Measurements from ENCODE around the gene PIGO. TPM values are rescaled to one million over a fixed set of nuclear protein-coding genes. Genes with fewer than 3 reads are reported as not detected.

The PIGO gene
- total and polyA plus RNA-seq, 9 of the 15 experiments (the other 6 are each of a cell fraction or from before 2014, with no cell fraction given): 5.4 to 13.7 (median 9.7) TPM

DNA sequence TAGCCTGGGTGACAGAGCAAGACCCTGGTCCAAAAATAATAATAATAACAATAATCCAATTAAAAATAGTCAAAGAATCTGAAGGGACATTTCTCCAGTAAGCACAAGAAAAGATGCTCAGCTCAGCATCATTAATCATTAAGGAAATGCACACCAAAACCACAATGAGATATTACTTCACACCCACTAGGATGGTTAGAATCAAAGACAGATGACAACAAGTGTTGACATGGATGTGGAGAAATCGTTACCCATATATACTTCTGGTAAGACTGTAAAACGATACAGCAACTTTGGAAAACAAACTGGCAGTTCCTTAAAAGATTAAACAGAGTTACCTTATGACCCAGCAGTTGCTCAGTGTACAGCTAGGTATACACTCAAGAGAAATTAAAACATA is 11.3 kb downstream of the PIGO start (continued):
- TF ChIP-seq ZNF224 (CRISPR knock-in tag; IDR thresholded peaks at IDR 0.05): no peak

GRCh38 chr9:35079426-35080341 is 16.7 kb downstream of the PIGO start, which contains the start of gene FANCG:
FANCG (minus strand) TSS chr9:35079942; CDS start chr9:35079524, 418 bp downstream.
- ChIA-PET CTCF (ENCODE audit: low intra/inter-chr PET ratio) (interaction anchor here (0.6 kb wide), 1 partner anchor 12 kb away, joined by 3 read pairs; no protein-coding TSS in a partner anchor), POLR2A (interaction anchor here (0.6 to 1.9 kb wide), 12 partner anchors 8 to 377 kb away, joined by 3 to 13 read pairs (median 3); partner anchors contain the start of genes PIGO and STOML2)
- Histone ChIP-seq H3K4me2 (ENCODE audit: insufficient read depth, low read length) (peak within 1 kb of the TSS; percentile 93), H3K4me1 (replicated peaks in 1 of 2; ENCODE audit: control insufficient read depth in 2 of 2, insufficient read depth in 2 of 2, low read length in 2 of 2) (peaks cover 3 to 28% of the 10 kb centered on the region in 2 experiments; a peak in 4 of 5 replicates), H3K27me3 (ENCODE audit: control insufficient read depth in 2 of 2, insufficient read depth in 2 of 2, low read length in 2 of 2) (no peaks in the 10 kb centered on the region), H2AFZ (ENCODE audit: low read depth, low read length) (peak within 1 kb of the TSS; percentile 90), H3K4me3 (peak within 1 kb of the TSS; percentile 65), H3K27ac (ENCODE audit: extremely low read depth, low read depth, low read length) (peak within 1 kb of the TSS; percentile 89), H3K9me3 (replicated peaks; ENCODE audit: control insufficient read depth, insufficient read depth, low read depth, low read length) (no peaks in the 10 kb centered on the region), H3K9me1 (ENCODE audit: control insufficient read depth, insufficient read depth, low read length) (peaks cover 4% of the 10 kb centered on the region), H3K36me3 (ENCODE audit: control insufficient read depth, insufficient read depth, low read length) (peaks cover 25% of the 10 kb centered on the region; the same call in 1 of the 3 replicates), H3K79me2 (ENCODE audit: control insufficient read depth, insufficient read depth, low read length) (peaks cover 24% of the 10 kb centered on the region), H3K9ac (ENCODE audit: insufficient read depth in 1 of 2, low read depth in 2 of 2, low read length in 2 of 2) (peak within 1 kb of the TSS; percentile 80 to 98), H4K20me1 (replicated peaks; ENCODE audit: control insufficient read depth, insufficient read depth, low read length) (no peaks in the 10 kb centered on the region)
- ATAC-seq: peak; percentile 96
- WGBS (ENCODE audit: insufficient coverage, low coverage, missing lambda C conversion rate): 0% methylated on average over 35 of the region's 67 CpGs
- intact Hi-C loops (cut with micrococcal nuclease): no loop called here
- FAIRE-seq: peak; percentile 92
- BruUV-seq (replicated peaks): no TSS peak
- peak; percentile 81 to 91 (median 85) for DNase-seq (ENCODE audit: extremely low read depth in 1 of 4, low spot score in 3 of 4)
- in situ Hi-C loops (cut with MboI): loop anchor here (5.0 kb wide), 1 partner anchor 187 kb away; no protein-coding TSS in a partner anchor
- peak; percentile 78 for TF ChIP-seq MGA (IDR thresholded peaks at IDR 0.05)
- no peak for TF ChIP-seq SMARCA4 (IDR thresholded peaks at IDR 0.05)
- peak; percentile 87; the same call in 1 of the 2 replicates for TF ChIP-seq KLF13 (tag; IDR thresholded peaks at IDR 0.05; ENCODE audit: borderline replicate concordance, low read depth)

Measured in K562 (cell line).